Stimulated activated naive CD8-positive, alpha-beta T cell treated with anti-CD3 and anti-CD28 coated beads, Interleukin-15, Interleukin-2, amounts not matched to agents 100 ng/mL and 50 ng/mL, for 24 hours (primary cell): ENCODE data around the gene PRKAR1A.

Experiments used
- H3K27ac Mint-ChIP-seq: one replicate; pipeline ENCODE4 v1.8.0; 2021; ENCODE audit warnings: mild to moderate bottlenecking, mixed read lengths
- H3K27me3 Mint-ChIP-seq: one replicate; pipeline ENCODE4 v1.8.0; 2021; ENCODE audit warnings: mixed read lengths
- H3K36me3 Mint-ChIP-seq: one replicate; pipeline ENCODE4 v1.8.0; 2021; ENCODE audit warnings: low read depth, mixed read lengths
- H3K4me1 Mint-ChIP-seq: one replicate; pipeline ENCODE4 v1.8.0; 2021; ENCODE audit warnings: low read depth, mixed read lengths
- H3K4me3 Mint-ChIP-seq: one replicate; pipeline ENCODE4 v1.8.0; 2021; ENCODE audit warnings: mild to moderate bottlenecking, mixed read lengths
- H3K9me3 Mint-ChIP-seq: one replicate; pipeline ENCODE4 v1.8.0; 2021; ENCODE audit warnings: mixed read lengths

Gene PRKAR1A

GRCh38 chr17:68592682-68593641, 80.7 kb downstream of the PRKAR1A start:
- Mint-ChIP-seq H3K4me3 (no peak overlapping the region), H3K27ac (no peak overlapping the region), H3K27me3 (peaks cover 53% of the 10 kb centered on the region), H3K36me3 (no peaks in the 10 kb centered on the region), H3K4me1 (peaks cover 3% of the 10 kb centered on the region), H3K9me3 (no peaks in the 10 kb centered on the region)

- H3K36me3 Mint-ChIP-seq, result no peaks in the 10 kb centered on the region
- peaks cover 5% of the 10 kb centered on the region for H3K4me1 Mint-ChIP-seq
- H3K9me3 Mint-ChIP-seq, result no peaks in the 10 kb centered on the region
- H3K27me3 Mint-ChIP-seq, result peaks cover 69% of the 10 kb centered on the region
- H3K4me3 Mint-ChIP-seq, result no peak overlapping the region
- no peak overlapping the region for H3K27ac Mint-ChIP-seq
These were observed 82.3 kb downstream of the PRKAR1A start for GRCh38 chr17:68594552-68594951.

- Mint-ChIP-seq H3K9me3 (no peaks in the 10 kb centered on the region), H3K27me3 (peaks cover 72% of the 10 kb centered on the region), H3K27ac (no peak overlapping the region), H3K36me3 (no peaks in the 10 kb centered on the region), H3K4me3 (no peak overlapping the region), H3K4me1 (peaks cover 8% of the 10 kb centered on the region)
These were observed 83.3 kb downstream of the PRKAR1A start for GRCh38 chr17:68595496-68595895.

GRCh38 chr17:68595986-68596385, 83.8 kb downstream of the PRKAR1A start:
- peaks cover 8% of the 10 kb centered on the region for H3K4me1 Mint-ChIP-seq
- H3K9me3 Mint-ChIP-seq, result no peaks in the 10 kb centered on the region
- no peaks in the 10 kb centered on the region for H3K36me3 Mint-ChIP-seq
- H3K27ac Mint-ChIP-seq, result no peak overlapping the region
- H3K4me3 Mint-ChIP-seq, result no peak overlapping the region
- peaks cover 72% of the 10 kb centered on the region for H3K27me3 Mint-ChIP-seq

GRCh38 chr17:68596411-68596945, 84.2 kb downstream of the PRKAR1A start:
- Mint-ChIP-seq H3K36me3 (no peaks in the 10 kb centered on the region), H3K27me3 (peaks cover 73% of the 10 kb centered on the region), H3K27ac (no peak overlapping the region), H3K4me3 (no peak overlapping the region), H3K9me3 (no peaks in the 10 kb centered on the region), H3K4me1 (peaks cover 9% of the 10 kb centered on the region)

GRCh38 chr17:68598074-68598473, 85.8 kb downstream of the PRKAR1A start:
- H3K4me3 Mint-ChIP-seq, result no peak overlapping the region
- H3K27ac Mint-ChIP-seq, result no peak overlapping the region
- peaks cover 77% of the 10 kb centered on the region for H3K27me3 Mint-ChIP-seq
- peaks cover 13% of the 10 kb centered on the region for H3K4me1 Mint-ChIP-seq
- no peaks in the 10 kb centered on the region for H3K9me3 Mint-ChIP-seq
- H3K36me3 Mint-ChIP-seq, result no peaks in the 10 kb centered on the region

- Mint-ChIP-seq H3K36me3 (no peaks in the 10 kb centered on the region), H3K4me1 (peaks cover 13% of the 10 kb centered on the region), H3K9me3 (no peaks in the 10 kb centered on the region), H3K4me3 (no peak overlapping the region), H3K27ac (no peak overlapping the region), H3K27me3 (peaks cover 77% of the 10 kb centered on the region)
These were observed 86.3 kb downstream of the PRKAR1A start for GRCh38 chr17:68598545-68598961.

- Mint-ChIP-seq H3K4me3 (no peak overlapping the region), H3K9me3 (no peaks in the 10 kb centered on the region), H3K36me3 (no peaks in the 10 kb centered on the region), H3K4me1 (peaks cover 13% of the 10 kb centered on the region), H3K27me3 (peaks cover 78% of the 10 kb centered on the region), H3K27ac (no peak overlapping the region)
These were observed 86.9 kb downstream of the PRKAR1A start for GRCh38 chr17:68599091-68599490.

DNA sequence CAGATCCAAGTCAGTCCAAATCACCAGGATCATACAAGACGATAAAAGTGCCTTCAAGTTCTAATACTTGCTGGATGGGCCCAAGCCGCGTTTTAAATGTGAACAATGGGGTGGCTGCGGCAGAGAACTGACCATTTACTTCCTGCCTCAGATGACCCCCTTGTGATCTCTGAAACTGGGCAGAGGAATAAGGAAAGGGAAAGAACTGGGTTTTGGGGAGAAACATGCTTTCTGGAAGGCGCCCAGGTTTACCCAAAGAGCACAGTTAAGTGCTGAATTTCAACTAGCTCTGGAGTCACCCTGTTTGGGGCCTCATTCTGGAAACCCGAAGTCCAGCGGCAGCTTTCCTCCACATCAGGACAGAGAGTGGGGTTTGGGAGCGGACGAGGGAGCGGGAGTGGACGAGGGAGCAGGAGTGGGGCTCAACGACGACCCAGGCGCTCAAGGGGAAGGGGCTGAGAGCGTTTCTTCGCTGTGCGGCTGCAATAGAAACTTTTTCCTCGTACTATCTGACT, 87.4 kb downstream of the PRKAR1A start:
- no peak overlapping the region for H3K4me3 Mint-ChIP-seq
- H3K4me1 Mint-ChIP-seq, result peaks cover 13% of the 10 kb centered on the region
- no peak overlapping the region for H3K27ac Mint-ChIP-seq
- H3K27me3 Mint-ChIP-seq, result peaks cover 75% of the 10 kb centered on the region
- H3K36me3 Mint-ChIP-seq, result no peaks in the 10 kb centered on the region
- no peaks in the 10 kb centered on the region for H3K9me3 Mint-ChIP-seq

- no peak overlapping the region for H3K4me3 Mint-ChIP-seq
- H3K36me3 Mint-ChIP-seq, result no peaks in the 10 kb centered on the region
- peaks cover 13% of the 10 kb centered on the region for H3K4me1 Mint-ChIP-seq
- no peaks in the 10 kb centered on the region for H3K9me3 Mint-ChIP-seq
- H3K27me3 Mint-ChIP-seq, result peaks cover 73% of the 10 kb centered on the region
- no peak overlapping the region for H3K27ac Mint-ChIP-seq
These were observed 88.1 kb downstream of the PRKAR1A start for GRCh38 chr17:68600067-68600930.
